Smooth muscle cell (in vitro differentiated cells): ENCODE data around the gene PARD3B. TPM values are rescaled to one million over a fixed set of nuclear protein-coding genes. Genes with fewer than 3 reads are reported as not detected.

ENCODE experiments used
- DNase-seq: peaks from one replicate; lab custom pipeline; 2025; ENCODE audit not compliant: unreplicated experiment; lab: John Stamatoyannopoulos, UW
- H2AFZ ChIP-seq: fragments of 200-600 bp; sonication (generic); 2 replicates; pipeline ENCODE4 v1.6.0; 2016; ENCODE audit warnings: antibody characterized with exemption, low read depth, mild to moderate bottlenecking
- H3F3A ChIP-seq: fragments of 200-600 bp; sonication (generic); 2 replicates; pipeline ENCODE4 v1.6.0; 2017; ENCODE audit warnings: antibody characterized with exemption, low read depth
- H3K27ac ChIP-seq: fragments of 200-600 bp; sonication (generic); 2 replicates; pipeline ENCODE4 v1.5.1; 2016; ENCODE audit warnings: low read depth, mild to moderate bottlenecking
- H3K27me3 ChIP-seq: fragments of 200-600 bp; sonication (generic); 2 replicates; pipeline ENCODE4 v1.6.1; 2016; ENCODE audit warnings: low read depth, mild to moderate bottlenecking
- H3K36me3 ChIP-seq: fragments of 200-600 bp; sonication (generic); 2 replicates; pipeline ENCODE4 v1.5.1; 2016; ENCODE audit warnings: low read depth
- H3K4me1 ChIP-seq: fragments of 200-600 bp; sonication (generic); 2 replicates; pipeline ENCODE4 v1.5.1; 2016; ENCODE audit warnings: low read depth
- H3K4me2 ChIP-seq: fragments of 200-600 bp; sonication (generic); 2 replicates; pipeline ENCODE4 v1.6.0; 2016; ENCODE audit warnings: mild to moderate bottlenecking
- H3K4me3 ChIP-seq: fragments of 200-600 bp; sonication (generic); 2 replicates; pipeline ENCODE4 v1.5.1; 2016; ENCODE audit warnings: mild to moderate bottlenecking
- H3K79me2 ChIP-seq: fragments of 200-600 bp; sonication (generic); 2 replicates; pipeline ENCODE4 v1.6.0; 2016; ENCODE audit warnings: low read depth, mild to moderate bottlenecking
- H3K9ac ChIP-seq: fragments of 200-600 bp; sonication (generic); 2 replicates; pipeline ENCODE4 v1.6.0; 2016; ENCODE audit warnings: low read depth
- H3K9me3 ChIP-seq: fragments of 200-600 bp; sonication (generic); replicated peaks from 2 replicates; pipeline ENCODE4 v1.5.1; 2016; ENCODE audit warnings: low read depth
- H4K20me1 ChIP-seq: fragments of 200-600 bp; sonication (generic); 2 replicates; pipeline ENCODE4 v1.6.0; 2016; ENCODE audit warnings: low read depth
- WGBS: methylation state at CpG from one replicate; pipeline ENCODE4 v1.1.7; 2016; ENCODE audit warnings: low lambda C conversion rate; 5-methylcytosine and 5-hydroxymethylcytosine counted together
- polyA plus RNA-seq: library from polyadenylated mRNA; unstranded; fragments of >200 nt; fragmentation: Nextera tagmentation; extraction: Ambion mirVana; gene quantifications from 2 replicates; pipeline ENCODE4 v1.2.1, GENCODE V29; 2016
- total RNA-seq: library from RNA; depleted of rRNA; stranded (reverse); fragments of >200 nt; gene quantifications from 2 replicates; pipeline ENCODE4 v1.2.3, GENCODE V29; 2014
- TF ChIP-seq, protein P1 (sequence below): fragments of 200-600 bp; sonication (generic); IDR thresholded peaks from 2 replicates; pipeline ENCODE4 v1.5.1; 2017; ENCODE audit warnings: borderline replicate concordance, mild to moderate bottlenecking, antibody characterized with exemption; ENCODE audit not compliant: insufficient read depth, poor library complexity, severe bottlenecking

Gene PARD3B
- total and polyA plus RNA-seq, 2 experiments from 2014 or later = 3.3 to 12.2 TPM

DNA sequence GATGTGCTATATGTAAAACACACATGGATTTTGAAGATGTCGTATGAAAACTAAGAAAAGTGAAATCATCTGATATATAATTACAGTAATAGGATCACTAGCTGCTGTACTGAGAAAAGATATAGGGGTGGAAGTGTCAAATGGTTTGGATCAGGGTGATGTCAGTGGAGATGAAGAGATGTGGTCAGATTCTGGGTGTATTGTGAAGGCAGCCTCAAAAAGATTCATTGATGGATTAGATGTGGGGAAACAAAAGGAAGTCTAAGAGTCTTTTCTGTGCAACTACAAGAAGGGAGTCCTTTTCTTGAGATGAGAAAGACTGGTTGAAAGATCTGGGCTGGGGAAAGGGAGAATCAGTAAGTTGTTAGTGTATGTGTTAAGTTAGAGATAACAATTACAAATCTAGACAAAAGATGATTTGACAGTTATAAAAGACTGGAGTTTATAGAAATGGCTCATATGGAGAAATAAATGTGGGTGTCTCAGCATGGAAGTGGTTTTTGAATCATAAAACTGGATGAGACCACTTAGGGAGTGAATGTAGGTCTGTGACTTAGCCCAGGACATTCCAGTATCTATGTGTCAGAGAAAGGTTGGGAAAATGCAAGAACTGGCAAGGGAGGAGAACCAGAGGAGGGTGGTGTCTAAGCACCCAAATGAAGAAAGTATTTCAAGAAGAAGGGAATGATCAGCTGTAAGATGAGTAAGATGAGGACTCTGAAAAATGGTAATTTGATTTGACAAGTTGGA lies 347.4 kb downstream of the PARD3B start:
- H3F3A ChIP-seq = no peaks in the 10 kb centered on the region
- H3K79me2 ChIP-seq = no peaks in the 10 kb centered on the region
- peaks cover 13% of the 10 kb centered on the region for H3K4me1 ChIP-seq
- WGBS = 100% methylated on average over 1 of the region's 1 CpG
- H3K36me3 ChIP-seq = no peaks in the 10 kb centered on the region
- no peak overlapping the region for H3K4me3 ChIP-seq
- no peaks in the 10 kb centered on the region for H3K27me3 ChIP-seq
- H3K9me3 ChIP-seq = no peaks in the 10 kb centered on the region
- peak overlapping the region; percentile 42 for H3K4me2 ChIP-seq
- H4K20me1 ChIP-seq = peaks cover 4% of the 10 kb centered on the region
- TF ChIP-seq, protein P1, sequence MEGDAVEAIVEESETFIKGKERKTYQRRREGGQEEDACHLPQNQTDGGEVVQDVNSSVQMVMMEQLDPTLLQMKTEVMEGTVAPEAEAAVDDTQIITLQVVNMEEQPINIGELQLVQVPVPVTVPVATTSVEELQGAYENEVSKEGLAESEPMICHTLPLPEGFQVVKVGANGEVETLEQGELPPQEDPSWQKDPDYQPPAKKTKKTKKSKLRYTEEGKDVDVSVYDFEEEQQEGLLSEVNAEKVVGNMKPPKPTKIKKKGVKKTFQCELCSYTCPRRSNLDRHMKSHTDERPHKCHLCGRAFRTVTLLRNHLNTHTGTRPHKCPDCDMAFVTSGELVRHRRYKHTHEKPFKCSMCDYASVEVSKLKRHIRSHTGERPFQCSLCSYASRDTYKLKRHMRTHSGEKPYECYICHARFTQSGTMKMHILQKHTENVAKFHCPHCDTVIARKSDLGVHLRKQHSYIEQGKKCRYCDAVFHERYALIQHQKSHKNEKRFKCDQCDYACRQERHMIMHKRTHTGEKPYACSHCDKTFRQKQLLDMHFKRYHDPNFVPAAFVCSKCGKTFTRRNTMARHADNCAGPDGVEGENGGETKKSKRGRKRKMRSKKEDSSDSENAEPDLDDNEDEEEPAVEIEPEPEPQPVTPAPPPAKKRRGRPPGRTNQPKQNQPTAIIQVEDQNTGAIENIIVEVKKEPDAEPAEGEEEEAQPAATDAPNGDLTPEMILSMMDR = no peak
- no peak overlapping the region for H2AFZ ChIP-seq
- peak overlapping the region; percentile 14 for H3K27ac ChIP-seq
- no peak overlapping the region for H3K9ac ChIP-seq
- DNase-seq = no peak

DNA sequence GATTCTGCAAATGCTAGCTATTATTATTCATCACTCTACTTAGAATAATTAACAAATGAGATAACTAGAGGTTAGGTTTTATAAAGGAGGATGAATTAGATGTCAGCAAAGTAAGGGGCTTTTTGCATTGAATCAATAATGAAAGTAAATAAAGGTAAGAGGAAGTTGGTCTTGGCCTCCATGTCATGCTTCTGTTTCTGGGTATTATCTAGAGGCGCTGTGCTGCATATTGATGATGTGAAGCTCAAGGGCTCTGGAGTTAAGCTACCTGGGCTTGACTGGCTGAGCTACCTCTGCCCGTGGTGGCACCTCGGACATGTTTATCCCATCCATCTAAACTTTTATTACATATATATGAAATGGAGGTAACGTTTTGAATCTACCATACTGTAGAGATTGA lies 350.9 kb downstream of the PARD3B start:
- peaks cover 17% of the 10 kb centered on the region for H3K4me1 ChIP-seq
- 95% methylated on average over 4 of the region's 4 CpGs for WGBS
- no peaks in the 10 kb centered on the region for H4K20me1 ChIP-seq
- H3K27me3 ChIP-seq = no peaks in the 10 kb centered on the region
- H3K27ac ChIP-seq = no peak overlapping the region
- no peak overlapping the region for H2AFZ ChIP-seq
- no peaks in the 10 kb centered on the region for H3F3A ChIP-seq
- no peaks in the 10 kb centered on the region for H3K79me2 ChIP-seq
- TF ChIP-seq, protein P1 = no peak
- no peak overlapping the region for H3K4me3 ChIP-seq
- H3K9me3 ChIP-seq = no peaks in the 10 kb centered on the region
- DNase-seq = no peak
- H3K9ac ChIP-seq = no peak overlapping the region
- H3K4me2 ChIP-seq = no peak overlapping the region
- no peaks in the 10 kb centered on the region for H3K36me3 ChIP-seq

DNA sequence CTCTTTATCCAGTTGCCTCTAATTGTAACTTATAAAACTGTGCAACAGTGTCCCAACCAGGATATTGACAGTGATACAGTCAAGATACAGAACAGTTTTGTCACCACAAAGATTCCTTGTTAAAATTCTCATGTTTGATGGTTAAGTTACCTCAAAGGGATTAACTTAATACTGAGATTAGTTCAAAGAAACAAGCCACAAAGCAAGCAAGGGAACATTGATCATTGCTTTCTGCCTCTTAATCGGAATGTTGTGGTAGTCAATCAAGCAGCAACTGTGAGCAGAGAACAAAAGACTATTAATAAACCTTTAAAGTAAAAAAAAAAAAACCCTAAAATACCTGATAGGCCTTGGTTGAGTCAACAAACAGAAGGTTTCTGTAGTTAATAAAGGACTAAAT lies 352.3 kb downstream of the PARD3B start:
- Histone ChIP-seq H4K20me1 (no peaks in the 10 kb centered on the region), H3K79me2 (no peaks in the 10 kb centered on the region), H3K27ac (no peak overlapping the region), H3K36me3 (no peaks in the 10 kb centered on the region), H3K4me2 (peak overlapping the region; percentile 25), H3K9me3 (no peaks in the 10 kb centered on the region), H2AFZ (no peak overlapping the region), H3K27me3 (no peaks in the 10 kb centered on the region), H3K4me1 (peaks cover 17% of the 10 kb centered on the region), H3K9ac (no peak overlapping the region), H3F3A (no peaks in the 10 kb centered on the region), H3K4me3 (no peak overlapping the region)
- WGBS = 56% methylated on average over 1 of the region's 1 CpG
- TF ChIP-seq, protein P1 = no peak
- DNase-seq = no peak
